Stimulated activated naive B cell treated with anti-CD40 and anti-IgM and Interleukin-4, amounts not matched to agents 10 μg/mL and 1 μg/mL and 100 μg/mL, for 72 hours (primary cell): Measurements from ENCODE around the gene ARL10.

Experiments
- ATAC-seq, 2 donors: fragments of 150-1000 bp; cut with Tn5 transposase; replicated peaks; 2 replicates each; pipeline ENCODE4 v1.10.0; 2021; ENCODE audit warnings: moderate library complexity in 1 of 2
- DNase-seq: peaks from one replicate; pipeline ENCODE4 v3.0.0; 2021
- H3K27ac Mint-ChIP-seq: one replicate; pipeline ENCODE4 v1.8.0; 2022; ENCODE audit warnings: mild to moderate bottlenecking, mixed read lengths
- H3K27me3 Mint-ChIP-seq, 2 donors: one replicate each; pipeline ENCODE4 v1.8.0; 2022; ENCODE audit warnings: mixed read lengths in 2 of 2
- H3K36me3 Mint-ChIP-seq, 2 donors: one replicate each; pipeline ENCODE4 v1.8.0; 2022; ENCODE audit warnings: mixed read lengths in 2 of 2, mild to moderate bottlenecking in 1 of 2
- H3K4me1 Mint-ChIP-seq, 2 donors: one replicate each; pipeline ENCODE4 v1.8.0; 2022; ENCODE audit warnings: mixed read lengths in 2 of 2, mild to moderate bottlenecking in 1 of 2
- H3K4me3 Mint-ChIP-seq, 2 donors: one replicate each; pipeline ENCODE4 v1.8.0; 2022; ENCODE audit warnings: mild to moderate bottlenecking in 2 of 2, mixed read lengths in 2 of 2, moderate library complexity in 1 of 2
- H3K9me3 Mint-ChIP-seq, 2 donors: one replicate each; pipeline ENCODE4 v1.8.0; 2022; ENCODE audit warnings: mixed read lengths in 2 of 2, mild to moderate bottlenecking in 1 of 2

ARL10 gene

GRCh38 chr5:176365351-176366231 is at the start of gene ARL10:
TSS of gene ARL10 (plus strand) at chr5:176365487. CDS start at chr5:176365564, 77 bp downstream.
- Mint-ChIP-seq H3K9me3 (no peaks in the 10 kb centered on the region), H3K36me3 (peaks cover 25 to 26% of the 10 kb centered on the region in 2 donors), H3K4me3 (peak within 1 kb of the TSS; percentile 83 to 88), H3K4me1 (peaks cover 20 to 38% of the 10 kb centered on the region in 2 donors), H3K27ac (peak within 1 kb of the TSS; percentile 79), H3K27me3 (no peaks in the 10 kb centered on the region)
- ATAC-seq, result peak; percentile 51 to 61
- peak; percentile 68 for DNase-seq

DNA sequence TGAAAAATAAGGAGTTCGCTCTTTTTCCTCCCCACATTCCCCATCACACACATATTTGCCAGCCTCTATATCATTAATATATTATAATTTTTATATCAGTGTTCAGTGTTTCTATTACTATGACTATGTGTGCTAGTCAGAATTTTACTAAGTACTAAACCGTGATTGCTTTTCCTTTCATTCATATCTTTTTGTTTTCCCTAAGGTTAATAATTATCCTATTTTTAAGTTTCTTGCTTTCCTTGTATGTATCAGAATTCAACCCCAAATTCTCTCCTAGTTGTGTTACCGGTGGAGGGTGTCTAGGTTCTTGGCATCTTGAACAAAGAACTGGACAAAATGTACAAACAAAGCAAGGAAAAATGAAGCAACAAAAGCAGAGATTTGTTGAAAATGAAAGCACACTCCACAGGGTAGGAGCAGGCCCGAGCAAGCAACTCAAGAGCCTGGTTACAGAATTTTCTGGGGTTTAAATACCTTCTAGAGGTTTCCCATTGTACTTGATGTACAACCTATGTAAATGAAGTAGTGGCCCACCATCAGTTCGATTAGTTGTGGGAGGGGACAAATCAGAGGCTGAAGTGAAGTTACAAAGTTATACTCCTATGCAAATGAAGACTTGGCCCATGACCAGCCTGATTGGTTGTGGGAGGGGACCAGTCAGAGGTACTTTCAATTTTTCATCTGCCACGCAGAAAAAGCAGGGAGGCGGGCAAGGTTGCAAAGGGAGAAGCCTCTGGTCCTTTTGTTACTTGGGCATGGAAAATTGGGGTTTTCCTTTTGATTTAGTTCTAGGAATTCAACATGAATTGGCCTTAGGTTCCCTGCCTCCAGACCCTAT is 47.5 kb upstream of the ARL10 start:
- DNase-seq, result no peak
- no peak overlapping the region for H3K4me3 Mint-ChIP-seq
- no peaks in the 10 kb centered on the region for H3K4me1 Mint-ChIP-seq
- peaks cover 7 to 17% of the 10 kb centered on the region in 2 donors for H3K36me3 Mint-ChIP-seq
- H3K27me3 Mint-ChIP-seq, result no peaks in the 10 kb centered on the region
- ATAC-seq, result no peak
- no peaks in the 10 kb centered on the region for H3K9me3 Mint-ChIP-seq
- no peak overlapping the region for H3K27ac Mint-ChIP-seq

GRCh38 chr5:176319827-176320554 is 45.3 kb upstream of the ARL10 start:
- H3K27me3 Mint-ChIP-seq, result no peaks in the 10 kb centered on the region
- H3K4me1 Mint-ChIP-seq, result no peaks in the 10 kb centered on the region

GRCh38 chr5:176320577-176320976 is 44.7 kb upstream of the ARL10 start:
- peaks cover 9 to 12% of the 10 kb centered on the region in 2 donors for H3K36me3 Mint-ChIP-seq
- DNase-seq, result no peak
- no peaks in the 10 kb centered on the region for H3K9me3 Mint-ChIP-seq
- no peak overlapping the region for H3K27ac Mint-ChIP-seq
- no peak for ATAC-seq
- H3K4me1 Mint-ChIP-seq, result no peaks in the 10 kb centered on the region
- H3K27me3 Mint-ChIP-seq, result no peaks in the 10 kb centered on the region
- no peak overlapping the region for H3K4me3 Mint-ChIP-seq

More at GRCh38 chr5:176319827-176320554, 45.3 kb upstream of the ARL10 start:
- Mint-ChIP-seq H3K27ac (no peak overlapping the region), H3K36me3 (peaks cover 9 to 16% of the 10 kb centered on the region in 2 donors), H3K4me3 (no peak overlapping the region), H3K9me3 (no peaks in the 10 kb centered on the region)
- no peak for DNase-seq
- ATAC-seq, result no peak

- Mint-ChIP-seq H3K27me3 (no peaks in the 10 kb centered on the region), H3K36me3 (peaks cover 32 to 34% of the 10 kb centered on the region in 2 donors), H3K4me3 (no peak overlapping the region), H3K9me3 (peaks cover 8 to 12% of the 10 kb centered on the region in 2 donors), H3K27ac (no peak overlapping the region), H3K4me1 (no peaks in the 10 kb centered on the region)
- DNase-seq, result no peak
- ATAC-seq, result no peak
These were observed 31.1 kb upstream of the ARL10 start for GRCh38 chr5:176334031-176334770.

DNA sequence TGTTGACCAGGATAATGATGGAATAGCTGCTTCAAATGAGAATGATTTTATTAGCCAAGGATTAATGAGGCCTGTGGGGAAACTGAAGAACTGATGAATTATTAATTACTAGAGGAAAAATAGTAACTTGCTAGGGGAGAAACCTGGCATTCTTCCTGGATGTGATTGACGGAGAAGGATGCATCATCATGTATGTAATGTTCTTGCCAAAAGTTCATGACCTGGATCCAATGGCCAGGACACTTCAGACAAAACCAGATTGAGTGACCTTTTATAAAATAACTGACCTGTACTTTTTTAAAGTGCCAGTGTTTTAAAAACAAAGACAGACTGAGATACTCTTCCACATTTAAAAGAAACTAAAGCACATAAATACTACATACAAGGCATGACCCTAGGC is 27.4 kb upstream of the ARL10 start:
- DNase-seq, result no peak
- Mint-ChIP-seq H3K27ac (no peak overlapping the region), H3K27me3 (no peaks in the 10 kb centered on the region), H3K4me3 (no peak overlapping the region), H3K4me1 (no peaks in the 10 kb centered on the region), H3K36me3 (peaks cover 36 to 45% of the 10 kb centered on the region in 2 donors), H3K9me3 (peaks cover 8 to 12% of the 10 kb centered on the region in 2 donors)
- no peak for ATAC-seq

GRCh38 chr5:176339304-176339703 is 26.0 kb upstream of the ARL10 start:
- Mint-ChIP-seq H3K4me1 (no peaks in the 10 kb centered on the region), H3K9me3 (peaks cover 3 to 4% of the 10 kb centered on the region in 2 donors), H3K4me3 (no peak overlapping the region), H3K27me3 (no peaks in the 10 kb centered on the region), H3K36me3 (peaks cover 27 to 36% of the 10 kb centered on the region in 2 donors), H3K27ac (no peak overlapping the region)
- ATAC-seq, result no peak
- no peak for DNase-seq

- Mint-ChIP-seq H3K9me3 (no peaks in the 10 kb centered on the region), H3K36me3 (peaks cover 20 to 35% of the 10 kb centered on the region in 2 donors), H3K4me1 (no peaks in the 10 kb centered on the region), H3K27ac (no peak overlapping the region), H3K4me3 (no peak overlapping the region), H3K27me3 (no peaks in the 10 kb centered on the region)
- DNase-seq, result no peak
- ATAC-seq, result no peak
These were observed 23.7 kb upstream of the ARL10 start for GRCh38 chr5:176341325-176342157.

DNA sequence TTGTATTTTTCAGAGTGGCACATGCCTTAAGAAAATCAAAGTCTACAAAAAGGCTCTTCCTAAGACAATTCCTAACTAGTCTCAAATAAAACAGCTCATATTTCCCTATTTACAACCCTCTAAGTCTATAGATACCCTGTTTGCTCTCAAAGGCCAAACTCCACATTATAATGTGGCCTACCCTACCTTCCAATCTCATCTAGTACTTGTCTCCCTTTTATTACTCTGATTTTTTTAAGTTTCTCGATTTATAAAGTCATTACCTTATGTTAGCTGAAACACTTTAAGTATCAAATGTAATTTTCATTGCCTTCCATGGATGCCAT is 23.2 kb upstream of the ARL10 start:
- Mint-ChIP-seq H3K9me3 (no peaks in the 10 kb centered on the region), H3K27ac (no peak overlapping the region), H3K4me3 (no peak overlapping the region), H3K27me3 (no peaks in the 10 kb centered on the region), H3K4me1 (no peaks in the 10 kb centered on the region), H3K36me3 (peaks cover 15 to 30% of the 10 kb centered on the region in 2 donors)
- DNase-seq (no peak), ATAC-seq (no peak)

DNA sequence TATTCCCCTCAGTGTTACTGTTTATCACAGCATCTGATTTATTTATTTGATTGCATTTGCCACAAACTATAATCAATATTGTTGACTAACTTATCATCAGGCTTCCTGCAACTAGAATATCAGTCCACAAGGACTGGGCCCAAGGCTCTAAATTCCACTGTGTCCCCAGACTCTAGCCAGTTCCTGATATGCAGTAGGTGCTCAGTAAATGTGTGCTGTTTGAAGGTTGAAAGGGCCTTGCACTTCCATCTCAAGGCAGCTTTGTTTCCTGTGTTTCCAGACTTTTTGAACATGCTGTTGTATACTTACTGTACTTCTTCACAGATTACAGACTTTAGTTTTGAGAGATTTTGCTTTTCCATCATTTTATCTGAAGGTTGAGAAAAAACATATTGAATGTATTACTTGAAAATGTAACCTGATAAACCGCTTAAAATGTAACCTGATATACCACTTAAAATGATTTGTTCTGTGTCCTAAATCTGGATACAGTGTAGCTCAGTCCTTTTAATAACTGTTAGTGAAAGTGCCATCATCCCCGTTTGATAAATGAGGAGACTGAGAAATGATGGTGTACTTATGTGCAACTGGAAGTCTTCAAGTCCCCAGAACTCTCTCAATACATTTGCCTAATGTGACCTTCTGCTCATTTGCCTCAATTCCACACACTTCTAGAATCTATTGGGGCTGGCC is 22.4 kb upstream of the ARL10 start:
- no peaks in the 10 kb centered on the region for H3K4me1 Mint-ChIP-seq
- peaks cover 16 to 31% of the 10 kb centered on the region in 2 donors for H3K36me3 Mint-ChIP-seq
- ATAC-seq, result no peak
- no peaks in the 10 kb centered on the region for H3K9me3 Mint-ChIP-seq
- no peaks in the 10 kb centered on the region for H3K27me3 Mint-ChIP-seq
- no peak for DNase-seq
- H3K4me3 Mint-ChIP-seq, result no peak overlapping the region
- no peak overlapping the region for H3K27ac Mint-ChIP-seq

- peaks cover 19 to 22% of the 10 kb centered on the region in 2 donors for H3K4me1 Mint-ChIP-seq
- ATAC-seq, result no peak
- H3K36me3 Mint-ChIP-seq, result peaks cover 40 to 53% of the 10 kb centered on the region in 2 donors
- DNase-seq, result no peak
- H3K27ac Mint-ChIP-seq, result no peak overlapping the region
- no peak overlapping the region for H3K4me3 Mint-ChIP-seq
- no peaks in the 10 kb centered on the region for H3K27me3 Mint-ChIP-seq
- H3K9me3 Mint-ChIP-seq, result no peaks in the 10 kb centered on the region
These were observed 14.9 kb upstream of the ARL10 start for GRCh38 chr5:176350416-176350815.

- no peaks in the 10 kb centered on the region for H3K9me3 Mint-ChIP-seq
- no peak for DNase-seq
- ATAC-seq, result peak in 1 of 2 donors; percentile 76
- H3K27me3 Mint-ChIP-seq, result no peaks in the 10 kb centered on the region
- peaks cover 20 to 24% of the 10 kb centered on the region in 2 donors for H3K4me1 Mint-ChIP-seq
- peak overlapping the region; percentile 62 for H3K27ac Mint-ChIP-seq
- peaks cover 43 to 54% of the 10 kb centered on the region in 2 donors for H3K36me3 Mint-ChIP-seq
- H3K4me3 Mint-ChIP-seq, result no peak overlapping the region
These were observed 13.0 kb upstream of the ARL10 start for GRCh38 chr5:176352116-176352878.
